GM10266 (cell line): Measurements from ENCODE around the gene GTPBP6.

ENCODE experiments used
- DNase-seq: peaks from one replicate; pipeline ENCODE4 v3.0.0; 2012; ENCODE audit errors: extremely low spot score
- CTCF ChIP-seq: IDR thresholded peaks from 2 replicates; pipeline ENCODE4 v1.5.1; 2012; ENCODE audit warnings: mild to moderate bottlenecking, low read depth; ENCODE audit not compliant: control insufficient read depth, insufficient read depth; ENCODE audit errors: missing control alignments

The GTPBP6 gene

GRCh38 chrX:276581-277201 is 41.9 kb downstream of the GTPBP6 start:
- no peak for TF ChIP-seq CTCF

GRCh38 chrX:275967-276580 is 42.5 kb downstream of the GTPBP6 start:
- TF ChIP-seq CTCF: no peak
- peak; percentile 86 for DNase-seq

More at GRCh38 chrX:276581-277201, 41.9 kb downstream of the GTPBP6 start:
- DNase-seq: peak; percentile 45

GRCh38 chrX:275476-275966 is 43.1 kb downstream of the GTPBP6 start:
- no peak for DNase-seq
- no peak for TF ChIP-seq CTCF

- DNase-seq: no peak
- TF ChIP-seq CTCF: no peak
Observed at GRCh38 chrX:274904-275475, 43.6 kb downstream of the GTPBP6 start.

GRCh38 chrX:270848-271367 is 47.7 kb downstream of the GTPBP6 start:
- DNase-seq: no peak
- no peak for TF ChIP-seq CTCF

GRCh38 chrX:267771-268261 is 50.8 kb downstream of the GTPBP6 start:
- TF ChIP-seq CTCF: no peak
- DNase-seq: no peak
